Keratinocyte (primary cell): ENCODE measurements around the gene BMP8B. TPM values are rescaled to one million over a fixed set of nuclear protein-coding genes. Genes with fewer than 3 reads are reported as not detected.

Experiments
- DNase-seq: peaks from one replicate; pipeline ENCODE4 v3.0.0-alpha.2; 2011; ENCODE audit warnings: low read depth, missing footprints, low spot score
- FAIRE-seq: peaks from 2 replicates; lab custom pipeline; 2011; peaks lifted over from hg19 to GRCh38; lab: Jason Lieb, UNC
- H2AFZ ChIP-seq: 2 replicates; pipeline ENCODE4 v1.6.0; 2012; ENCODE audit warnings: low read length, control low read depth, inconsistent platforms; ENCODE audit not compliant: control insufficient read depth
- H3K27ac ChIP-seq: 2 replicates; pipeline ENCODE4 v1.5.1; 2011; ENCODE audit warnings: low read length; ENCODE audit not compliant: control insufficient read depth, insufficient read depth
- H3K27me3 ChIP-seq: 3 replicates; pipeline ENCODE4 v1.6.0; 2011; ENCODE audit warnings: low read length; ENCODE audit not compliant: control insufficient read depth, insufficient read depth; ENCODE audit errors: extremely low read depth
- H3K36me3 ChIP-seq, 2 experiments: 2 replicates in 1 of 2; 3 replicates in 1 of 2; pipeline ENCODE4 v1.5.1; 2011; ENCODE audit warnings: low read length in 2 of 2, mild to moderate bottlenecking in 1 of 2; ENCODE audit not compliant: control insufficient read depth in 2 of 2, insufficient read depth in 2 of 2; ENCODE audit errors: extremely low read depth in 1 of 2
- H3K4me1 ChIP-seq: 3 replicates; pipeline ENCODE4 v1.5.1; 2011; ENCODE audit warnings: low read length; ENCODE audit not compliant: control insufficient read depth, insufficient read depth; ENCODE audit errors: extremely low read depth
- H3K4me2 ChIP-seq: 3 replicates; pipeline ENCODE4 v1.6.0; 2011; ENCODE audit warnings: low read depth, low read length; ENCODE audit not compliant: control insufficient read depth, insufficient read depth; ENCODE audit errors: extremely low read depth
- H3K4me3 ChIP-seq, 3 experiments: fragments of 200-600 bp in 1 of 3; sonication (generic) in 1 of 3; 2 replicates in 2 of 3; 3 replicates in 1 of 3; pipeline ENCODE4 v1.5.1; 2011 to 2016; ENCODE audit warnings: low read length in 3 of 3, mild to moderate bottlenecking in 3 of 3, control low read depth in 2 of 3, inconsistent platforms in 1 of 3, low read depth in 1 of 3, mixed read lengths in 1 of 3, mixed run types in 1 of 3, moderate library complexity in 1 of 3; ENCODE audit not compliant: control insufficient read depth in 2 of 3, insufficient read depth in 2 of 3; ENCODE audit errors: extremely low read depth in 1 of 3
- H3K79me2 ChIP-seq: 2 replicates; pipeline ENCODE4 v1.6.0; 2012; ENCODE audit warnings: low read length; ENCODE audit not compliant: control insufficient read depth, insufficient read depth
- H3K9ac ChIP-seq: 3 replicates; pipeline ENCODE4 v1.6.0; 2011; ENCODE audit warnings: low read length; ENCODE audit not compliant: control insufficient read depth, insufficient read depth; ENCODE audit errors: extremely low read depth
- H3K9me1 ChIP-seq: 3 replicates; pipeline ENCODE4 v1.6.0; 2011; ENCODE audit warnings: low read length; ENCODE audit not compliant: control insufficient read depth, insufficient read depth; ENCODE audit errors: extremely low read depth
- H3K9me3 ChIP-seq: 2 replicates; pipeline ENCODE4 v1.5.1; 2012; ENCODE audit warnings: low read depth, low read length; ENCODE audit not compliant: control insufficient read depth
- H4K20me1 ChIP-seq: 3 replicates; pipeline ENCODE4 v1.6.0; 2011; ENCODE audit warnings: low read length; ENCODE audit not compliant: control insufficient read depth, insufficient read depth; ENCODE audit errors: extremely low read depth
- EZH2 ChIP-seq: IDR thresholded peaks from one replicate; pipeline ENCODE4 v1.6.1; 2012; ENCODE audit warnings: inconsistent platforms, mild to moderate bottlenecking, low read length, moderate library complexity
- dilution Hi-C: fragments of 300-500 bp; cut with MboI; formaldehyde crosslinking; loops from one replicate; pipeline ENCODE4 v1.7.0; 2020; ENCODE audit warnings: low sequenced_read_pairs; ENCODE audit not compliant: extremely low pct_ligation_motif_present
- polyA plus RNA-seq, 5 experiments: library from polyadenylated mRNA; depleted of rRNA in 3 of 5; stranded (reverse) in 3 of 5; stranded (forward) in 1 of 5; unstranded in 1 of 5; fragments of >200 nt; gene quantifications; 1 replicate in 1 of 5; 2 replicates in 3 of 5; 3 replicates in 1 of 5; pipeline versions ENCODE4 v1.2.1 to v1.2.3, GENCODE V29; 2011 to 2012; ENCODE audit warnings: missing spikeins in 2 of 5, low read depth in 1 of 5, low replicate concordance in 1 of 5
- small RNA-seq, 3 experiments: library from RNA; depleted of rRNA; stranded (forward); fragments of <200 nt; gene quantifications; one replicate each; pipeline ENCODE3, GENCODE V24; 2012; ENCODE audit warnings: low read depth in 3 of 3, low replicate concordance in 1 of 3; ENCODE audit not compliant: insufficient read length in 3 of 3
- TF ChIP-seq, protein P1 (sequence below), 3 experiments: IDR thresholded peaks in 1 of 3; conservative IDR thresholded peaks in 1 of 3; optimal IDR thresholded peaks in 1 of 3; 2 replicates in 2 of 3; 3 replicates in 1 of 3; pipeline versions ENCODE3 to v1.5.1; 2011; ENCODE audit warnings: low read length in 3 of 3, mild to moderate bottlenecking in 3 of 3, moderate library complexity in 2 of 3, control low read depth in 1 of 3, inconsistent platforms in 1 of 3; ENCODE audit not compliant: insufficient read depth in 2 of 3; ENCODE audit errors: extremely low read depth in 1 of 3

BMP8B gene
- polyA plus RNA-seq, 1 donor (not counting 4 experiments of a cell fraction or from before 2014, with no cell fraction given), result 0.04 TPM

GRCh38 chr1:39707506-39707905 is 81.2 kb downstream of the BMP8B start:
- Histone ChIP-seq H3K36me3 (no peaks in the 10 kb centered on the region), H3K4me2 (no peak overlapping the region), H3K4me1 (no peaks in the 10 kb centered on the region), H2AFZ (no peak overlapping the region), H3K9me3 (no peaks in the 10 kb centered on the region), H3K4me3 (no peak overlapping the region), H3K9me1 (no peaks in the 10 kb centered on the region), H3K27me3 (no peaks in the 10 kb centered on the region), H4K20me1 (no peaks in the 10 kb centered on the region), H3K27ac (no peak overlapping the region), H3K9ac (no peak overlapping the region), H3K79me2 (no peaks in the 10 kb centered on the region)
- DNase-seq (no peak), FAIRE-seq (no peak)
- TF ChIP-seq, protein P1, sequence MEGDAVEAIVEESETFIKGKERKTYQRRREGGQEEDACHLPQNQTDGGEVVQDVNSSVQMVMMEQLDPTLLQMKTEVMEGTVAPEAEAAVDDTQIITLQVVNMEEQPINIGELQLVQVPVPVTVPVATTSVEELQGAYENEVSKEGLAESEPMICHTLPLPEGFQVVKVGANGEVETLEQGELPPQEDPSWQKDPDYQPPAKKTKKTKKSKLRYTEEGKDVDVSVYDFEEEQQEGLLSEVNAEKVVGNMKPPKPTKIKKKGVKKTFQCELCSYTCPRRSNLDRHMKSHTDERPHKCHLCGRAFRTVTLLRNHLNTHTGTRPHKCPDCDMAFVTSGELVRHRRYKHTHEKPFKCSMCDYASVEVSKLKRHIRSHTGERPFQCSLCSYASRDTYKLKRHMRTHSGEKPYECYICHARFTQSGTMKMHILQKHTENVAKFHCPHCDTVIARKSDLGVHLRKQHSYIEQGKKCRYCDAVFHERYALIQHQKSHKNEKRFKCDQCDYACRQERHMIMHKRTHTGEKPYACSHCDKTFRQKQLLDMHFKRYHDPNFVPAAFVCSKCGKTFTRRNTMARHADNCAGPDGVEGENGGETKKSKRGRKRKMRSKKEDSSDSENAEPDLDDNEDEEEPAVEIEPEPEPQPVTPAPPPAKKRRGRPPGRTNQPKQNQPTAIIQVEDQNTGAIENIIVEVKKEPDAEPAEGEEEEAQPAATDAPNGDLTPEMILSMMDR (optimal IDR thresholded peaks at IDR 0.05 in 1 of 3, IDR thresholded peaks at IDR 0.05 in 1 of 3, conservative IDR thresholded peaks at IDR 0.05 in 1 of 3; ENCODE audit: extremely low read depth in 1 of 3, insufficient read depth in 2 of 3, low read length in 3 of 3), result no peak
- TF ChIP-seq EZH2, result no peak
- dilution Hi-C loops, result no loop called here

Small RNAs within 50 kb of the gene (small RNA-seq; reads per million reads assigned to genes)
- gene AL033527.1 (0 reads per million in 3 experiments), gene RNU7-121P (0 reads per million in 3 experiments)

Other genes starting within 250 kb of the BMP8B start
- 85.2 to 135 TPM (median 94.4 TPM) in 3 replicates for gene PABPC4, start 212.1 kb downstream of the BMP8B start, polyA plus RNA-seq
- gene HEYL, start 149.2 kb downstream of the BMP8B start, polyA plus RNA-seq, result not detected in 3 replicates
- not detected in 3 replicates for gene NT5C1A, start 116.8 kb downstream of the BMP8B start, polyA plus RNA-seq
- gene HPCAL4, start 97.4 kb downstream of the BMP8B start, polyA plus RNA-seq, result not detected in 3 replicates
- 60.6 to 66.4 TPM (median 60.6 TPM) in 3 replicates for gene PPIE, start 50.0 kb downstream of the BMP8B start, polyA plus RNA-seq
- gene OXCT2, start 17.5 kb downstream of the BMP8B start, polyA plus RNA-seq, result 0.08 TPM in 1 of 3 replicates, not detected in the others
- 19.6 to 27.0 TPM (median 21.2 TPM) in 3 replicates for gene TRIT1, start 94.6 kb upstream of the BMP8B start, polyA plus RNA-seq
- 5.1 to 7.7 TPM (median 5.4 TPM) in 3 replicates for gene MYCL, start 113.1 kb upstream of the BMP8B start, polyA plus RNA-seq
- gene MFSD2A, start 166.3 kb upstream of the BMP8B start, polyA plus RNA-seq, result 50.1 to 62.5 TPM (median 57.0 TPM) in 3 replicates